GM18861 (cell line): ENCODE data around the gene CCDC88C.
"Not testable (repeated sequence)": the region's sequence is repeated elsewhere in the genome, so short reads cannot be mapped to it uniquely, and the experiment has no call there.

Experiments
- ATAC-seq: cut with Tn5 transposase; IDR thresholded peaks from one replicate; pipeline ENCODE4 v1.9.1; 2021; ENCODE audit not compliant: unreplicated experiment

Gene CCDC88C

GRCh38 chr14:91253795-91254323 is 163.8 kb downstream of the CCDC88C start:
- ATAC-seq = no peak

DNA sequence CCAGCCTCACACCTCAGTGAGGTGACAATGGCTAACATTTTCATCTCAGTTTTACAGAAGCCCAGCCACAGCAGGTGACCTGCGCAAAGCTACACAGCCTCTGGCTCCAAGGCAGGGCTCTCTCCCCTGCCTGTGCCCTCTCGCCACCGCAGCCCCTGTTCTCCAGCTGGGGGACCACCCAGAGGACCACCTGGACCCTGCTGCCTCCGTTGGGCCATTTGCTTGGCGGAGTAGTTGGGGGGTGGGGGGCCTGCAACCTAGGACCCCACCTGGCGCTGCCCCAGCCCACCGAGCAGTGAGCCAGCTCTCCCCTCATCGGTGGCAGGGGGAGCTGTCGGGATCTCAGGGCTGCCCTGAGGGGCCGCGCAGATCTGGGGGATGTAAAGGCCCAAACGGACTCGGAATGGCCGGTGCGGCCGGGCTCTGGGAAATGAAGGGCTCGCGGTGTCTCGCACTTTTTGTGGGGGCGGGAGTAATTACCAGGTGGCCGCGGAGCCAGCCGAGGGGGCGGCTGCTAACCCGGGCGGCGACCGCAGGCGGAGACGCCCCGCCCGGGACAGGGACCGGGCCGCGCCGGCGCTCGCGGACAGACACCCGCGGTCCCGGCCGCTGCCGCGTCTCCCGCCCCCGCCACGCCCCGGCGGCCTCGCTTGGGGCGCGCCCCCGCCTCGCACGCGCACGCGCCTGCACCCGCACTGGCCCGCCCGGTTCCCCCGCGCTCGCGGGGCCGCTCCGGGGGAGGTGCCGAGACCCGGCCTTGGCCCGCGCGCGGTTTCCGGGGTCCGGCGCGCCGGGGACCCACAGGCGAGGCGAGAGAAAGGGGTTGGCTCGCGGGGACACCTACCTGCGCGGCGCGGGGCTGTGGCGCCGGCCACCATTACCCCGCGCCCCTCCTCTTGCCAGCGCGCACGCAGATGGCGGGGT is 164.5 kb downstream of the CCDC88C start:
- ATAC-seq = no peak

DNA sequence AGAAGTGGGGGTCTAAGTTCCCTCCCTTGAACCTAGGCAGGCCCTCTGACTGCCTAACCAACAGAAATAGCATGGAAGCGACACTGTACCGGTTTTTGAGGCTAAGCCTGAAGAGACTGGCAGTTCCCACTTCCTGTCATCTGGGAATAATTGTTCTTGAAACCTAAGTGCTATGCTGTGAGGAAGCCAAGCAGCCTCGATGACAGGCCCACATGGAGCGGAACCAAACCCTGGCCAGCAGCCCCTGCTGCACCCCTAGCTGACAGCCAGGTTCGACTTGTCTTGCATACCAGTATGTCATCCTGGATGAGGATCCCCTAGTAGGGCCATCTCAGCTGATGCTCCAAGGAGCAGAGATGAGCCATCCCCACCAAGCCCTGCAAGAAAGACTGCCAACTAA is 166.7 kb downstream of the CCDC88C start:
- no peak for ATAC-seq

- peak; percentile 92 for ATAC-seq
Measured at GRCh38 chr14:91249841-91250616, 167.6 kb downstream of the CCDC88C start.

DNA sequence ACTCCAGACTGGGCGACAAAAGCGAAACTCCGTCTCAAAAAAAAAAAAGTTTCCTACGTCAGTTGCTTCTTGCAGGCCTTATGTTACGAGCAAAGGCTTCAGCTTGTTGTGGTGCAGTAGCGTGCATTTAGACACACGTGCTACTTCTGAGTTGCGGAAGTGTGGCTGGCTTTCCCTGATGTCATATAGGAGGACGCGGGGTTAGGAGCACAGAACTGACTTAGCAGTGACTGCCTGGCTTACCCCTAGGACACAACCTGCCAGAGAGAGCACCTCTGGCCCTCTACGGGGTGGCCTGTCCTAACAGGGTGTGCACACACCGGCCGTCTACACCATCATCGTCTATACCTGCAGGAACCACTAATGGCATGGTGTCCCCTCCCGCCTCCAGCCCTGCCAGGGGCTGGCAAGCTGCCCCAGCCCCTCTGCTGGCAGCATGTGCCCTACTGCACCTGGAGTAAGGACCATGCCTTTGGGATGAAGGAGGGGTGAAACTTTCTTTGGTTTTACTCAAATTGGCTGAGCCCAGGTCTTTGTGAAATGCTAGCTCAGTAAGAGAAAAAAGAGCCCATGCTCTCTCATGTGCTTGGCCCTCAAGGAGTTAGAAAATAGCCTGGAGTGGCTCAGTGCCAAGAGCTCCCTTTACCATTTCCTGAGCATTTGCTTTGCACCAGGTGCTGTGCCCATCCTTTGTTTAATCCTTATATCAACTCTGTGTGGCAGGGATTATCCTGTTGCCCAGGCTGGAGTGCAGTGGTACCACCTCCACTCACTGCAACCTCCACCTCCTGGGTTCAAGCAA is 171.4 kb downstream of the CCDC88C start:
- no peak for ATAC-seq

GRCh38 chr14:91245616-91246015 is 172.0 kb downstream of the CCDC88C start:
- not testable (repeated sequence) for ATAC-seq

- ATAC-seq = no peak
Measured at GRCh38 chr14:91245029-91245428, 172.6 kb downstream of the CCDC88C start.

GRCh38 chr14:91244501-91244901 is 173.1 kb downstream of the CCDC88C start, which contains the start of gene GPR68:
Gene GPR68, minus strand, starts transcription at chr14:91244704. Its CDS starts 9,654 bp downstream, at chr14:91235050.
- ATAC-seq = no peak

DNA sequence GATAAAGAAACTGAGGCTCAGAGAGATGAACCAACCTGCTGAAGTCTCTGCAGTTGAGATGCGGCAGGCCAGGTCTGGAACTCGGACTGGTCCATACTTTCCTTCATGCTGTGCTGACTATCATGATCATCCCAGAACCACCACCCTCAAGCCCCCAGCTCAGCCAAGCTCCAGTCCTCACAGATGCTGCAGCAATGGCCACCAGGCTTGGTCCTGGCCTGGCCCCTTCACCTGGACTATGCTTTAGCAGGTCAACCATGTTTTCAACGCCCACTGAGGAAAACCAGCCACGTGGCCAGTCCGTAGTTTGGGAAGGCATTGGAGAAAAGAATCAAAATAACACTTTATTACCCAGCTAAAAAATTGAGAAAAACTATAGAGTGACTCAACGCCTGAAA is 174.5 kb downstream of the CCDC88C start:
- ATAC-seq = no peak

GRCh38 chr14:91242635-91243034 is 175.0 kb downstream of the CCDC88C start:
- ATAC-seq = no peak

- no peak for ATAC-seq
Measured at GRCh38 chr14:91241863-91242262, 175.8 kb downstream of the CCDC88C start.

- ATAC-seq = no peak
Measured at GRCh38 chr14:91238661-91239060, 179.0 kb downstream of the CCDC88C start.

GRCh38 chr14:91238085-91238484 is 179.5 kb downstream of the CCDC88C start:
- no peak for ATAC-seq

DNA sequence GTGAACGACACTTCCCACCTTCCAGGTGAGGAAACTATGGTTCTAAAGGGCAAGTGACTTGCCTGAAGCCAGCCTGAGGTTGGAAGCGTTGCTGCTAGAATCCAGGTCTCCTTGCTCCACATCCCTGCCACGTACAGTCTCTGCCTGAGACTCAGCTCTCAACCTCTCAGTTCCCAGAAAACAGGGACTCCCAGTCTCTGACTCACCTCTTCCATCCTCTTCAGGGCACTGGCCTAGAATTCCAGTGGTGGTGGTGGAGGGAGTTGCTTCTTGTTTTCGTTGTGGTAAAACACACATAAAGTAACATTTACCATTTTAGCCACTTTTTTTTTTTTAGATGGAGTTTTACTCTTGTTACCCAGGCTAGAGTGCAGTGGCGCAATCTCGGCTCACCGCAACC is 180.4 kb downstream of the CCDC88C start:
- no peak for ATAC-seq

- no peak for ATAC-seq
Measured at GRCh38 chr14:91235841-91236240, 181.8 kb downstream of the CCDC88C start.

- ATAC-seq = no peak
Measured at GRCh38 chr14:91234791-91235114, 182.9 kb downstream of the CCDC88C start.

GRCh38 chr14:91233936-91234790 is 183.5 kb downstream of the CCDC88C start:
- ATAC-seq = no peak

DNA sequence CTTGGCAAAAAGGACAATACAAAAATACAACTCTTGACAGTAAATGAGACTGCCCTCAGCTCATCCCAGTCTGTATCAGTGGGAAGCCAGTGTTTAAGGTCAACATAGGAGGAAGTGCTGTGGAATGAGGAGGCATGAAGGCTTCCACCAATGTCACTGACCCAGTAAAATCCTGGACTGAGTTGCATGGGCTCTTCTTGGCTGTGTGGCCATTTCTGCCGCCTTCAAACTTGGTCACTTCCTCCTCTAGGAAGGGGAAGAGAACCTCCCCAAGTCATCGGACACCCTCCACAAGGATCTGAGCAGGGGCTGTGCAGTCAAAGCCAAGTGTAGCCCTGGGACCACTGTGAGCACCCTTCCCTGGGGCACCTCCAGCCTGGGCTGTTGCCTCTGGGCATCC is 185.0 kb downstream of the CCDC88C start:
- no peak for ATAC-seq

GRCh38 chr14:91232052-91232451 is 185.6 kb downstream of the CCDC88C start:
- no peak for ATAC-seq

- ATAC-seq = no peak
Measured at GRCh38 chr14:91231446-91231845, 186.2 kb downstream of the CCDC88C start.
